ENCODE measurements around the gene TMEM250.
"Not testable (repeated sequence)": the region's sequence is repeated elsewhere in the genome, so short reads cannot be mapped to it uniquely, and the experiment has no call there.

TMEM250 gene

DNA sequence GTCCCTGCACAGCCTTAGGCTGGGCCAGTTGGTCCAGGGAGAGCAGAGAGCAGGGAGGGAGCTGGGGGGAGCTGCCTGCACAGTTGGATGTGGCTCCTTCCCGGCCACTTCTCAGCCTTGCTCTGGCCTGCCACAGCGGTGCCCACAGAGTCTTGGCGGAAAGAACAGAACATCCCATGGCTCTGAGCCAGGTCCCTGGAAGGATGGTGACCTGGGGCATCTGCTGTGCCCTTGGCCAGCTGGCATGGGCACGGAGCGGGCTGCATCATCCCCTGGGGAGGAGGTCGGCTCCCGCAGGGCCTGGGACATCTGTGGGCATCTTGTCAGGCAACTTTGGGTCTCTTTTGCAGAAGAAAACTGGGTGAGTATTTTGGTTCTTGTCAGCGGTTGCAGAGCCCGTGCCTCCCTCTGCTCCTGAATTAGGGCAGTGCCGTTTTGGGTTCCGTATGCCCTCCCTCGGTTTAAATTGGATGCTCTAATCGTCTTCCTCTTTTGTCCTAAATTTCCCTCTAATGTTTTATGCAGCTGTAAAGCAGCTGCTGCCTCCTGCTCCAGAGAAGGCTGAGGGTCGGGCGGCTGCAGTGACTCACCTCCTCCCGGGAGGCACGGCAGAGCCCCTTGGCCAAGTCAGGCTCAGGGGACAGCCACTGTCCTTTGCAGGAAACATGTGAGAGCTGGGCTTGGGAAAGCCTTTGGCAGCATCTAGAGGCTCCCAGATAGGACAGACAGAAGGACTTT lies 13.1 kb downstream of the TMEM250 start:
- no peak overlapping the region for H3K4me3 ChIP-seq (ENCODE audit: low read depth, low read length)
- TF ChIP-seq, protein P1, sequence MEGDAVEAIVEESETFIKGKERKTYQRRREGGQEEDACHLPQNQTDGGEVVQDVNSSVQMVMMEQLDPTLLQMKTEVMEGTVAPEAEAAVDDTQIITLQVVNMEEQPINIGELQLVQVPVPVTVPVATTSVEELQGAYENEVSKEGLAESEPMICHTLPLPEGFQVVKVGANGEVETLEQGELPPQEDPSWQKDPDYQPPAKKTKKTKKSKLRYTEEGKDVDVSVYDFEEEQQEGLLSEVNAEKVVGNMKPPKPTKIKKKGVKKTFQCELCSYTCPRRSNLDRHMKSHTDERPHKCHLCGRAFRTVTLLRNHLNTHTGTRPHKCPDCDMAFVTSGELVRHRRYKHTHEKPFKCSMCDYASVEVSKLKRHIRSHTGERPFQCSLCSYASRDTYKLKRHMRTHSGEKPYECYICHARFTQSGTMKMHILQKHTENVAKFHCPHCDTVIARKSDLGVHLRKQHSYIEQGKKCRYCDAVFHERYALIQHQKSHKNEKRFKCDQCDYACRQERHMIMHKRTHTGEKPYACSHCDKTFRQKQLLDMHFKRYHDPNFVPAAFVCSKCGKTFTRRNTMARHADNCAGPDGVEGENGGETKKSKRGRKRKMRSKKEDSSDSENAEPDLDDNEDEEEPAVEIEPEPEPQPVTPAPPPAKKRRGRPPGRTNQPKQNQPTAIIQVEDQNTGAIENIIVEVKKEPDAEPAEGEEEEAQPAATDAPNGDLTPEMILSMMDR (IDR thresholded peaks at IDR 0.05; ENCODE audit: borderline replicate concordance, insufficient read depth, low read depth, low read length) = no peak

DNA sequence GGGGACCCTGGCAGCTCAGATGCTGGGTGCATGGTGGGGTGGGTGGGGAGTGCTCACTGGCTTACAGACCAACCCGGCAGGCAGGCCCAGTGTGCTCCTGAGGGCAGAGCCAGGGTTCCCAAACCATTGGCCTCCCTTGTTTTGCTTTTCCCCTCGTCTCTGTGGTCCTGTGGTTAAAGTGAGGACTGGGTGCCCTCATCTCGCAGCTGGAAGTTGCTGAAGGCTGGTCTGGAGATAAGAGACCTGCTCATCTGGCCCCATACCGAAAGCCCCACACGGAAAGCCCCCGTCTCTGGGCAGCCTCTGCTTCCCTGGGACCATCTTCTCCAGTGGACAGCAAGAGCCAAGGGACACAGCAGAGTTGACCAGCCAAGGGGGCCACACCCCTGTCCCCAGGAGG lies 13.8 kb downstream of the TMEM250 start:
- TF ChIP-seq, protein P1 (IDR thresholded peaks at IDR 0.05; ENCODE audit: borderline replicate concordance, insufficient read depth, low read depth, low read length) = no peak
- no peak overlapping the region for H3K4me3 ChIP-seq (ENCODE audit: low read depth, low read length)

DNA sequence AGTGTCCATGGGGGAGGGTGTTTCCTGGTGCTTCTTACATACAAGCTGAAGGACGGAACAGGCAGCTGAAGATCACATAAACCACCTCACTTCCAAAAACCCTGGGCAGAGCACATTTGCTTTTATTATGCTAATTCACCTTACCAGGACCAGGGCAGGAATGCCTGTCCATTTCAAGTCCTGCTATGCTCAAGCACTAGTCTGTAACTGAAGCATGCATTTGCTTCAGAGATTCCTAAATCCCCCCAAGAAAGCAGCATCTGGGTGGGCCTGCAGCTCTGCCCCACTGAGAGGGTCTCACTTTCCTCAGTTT lies 14.2 kb downstream of the TMEM250 start:
- TF ChIP-seq, protein P1 (IDR thresholded peaks at IDR 0.05; ENCODE audit: borderline replicate concordance, insufficient read depth, low read depth, low read length) = no peak
- no peak overlapping the region for H3K4me3 ChIP-seq (ENCODE audit: low read depth, low read length)

DNA sequence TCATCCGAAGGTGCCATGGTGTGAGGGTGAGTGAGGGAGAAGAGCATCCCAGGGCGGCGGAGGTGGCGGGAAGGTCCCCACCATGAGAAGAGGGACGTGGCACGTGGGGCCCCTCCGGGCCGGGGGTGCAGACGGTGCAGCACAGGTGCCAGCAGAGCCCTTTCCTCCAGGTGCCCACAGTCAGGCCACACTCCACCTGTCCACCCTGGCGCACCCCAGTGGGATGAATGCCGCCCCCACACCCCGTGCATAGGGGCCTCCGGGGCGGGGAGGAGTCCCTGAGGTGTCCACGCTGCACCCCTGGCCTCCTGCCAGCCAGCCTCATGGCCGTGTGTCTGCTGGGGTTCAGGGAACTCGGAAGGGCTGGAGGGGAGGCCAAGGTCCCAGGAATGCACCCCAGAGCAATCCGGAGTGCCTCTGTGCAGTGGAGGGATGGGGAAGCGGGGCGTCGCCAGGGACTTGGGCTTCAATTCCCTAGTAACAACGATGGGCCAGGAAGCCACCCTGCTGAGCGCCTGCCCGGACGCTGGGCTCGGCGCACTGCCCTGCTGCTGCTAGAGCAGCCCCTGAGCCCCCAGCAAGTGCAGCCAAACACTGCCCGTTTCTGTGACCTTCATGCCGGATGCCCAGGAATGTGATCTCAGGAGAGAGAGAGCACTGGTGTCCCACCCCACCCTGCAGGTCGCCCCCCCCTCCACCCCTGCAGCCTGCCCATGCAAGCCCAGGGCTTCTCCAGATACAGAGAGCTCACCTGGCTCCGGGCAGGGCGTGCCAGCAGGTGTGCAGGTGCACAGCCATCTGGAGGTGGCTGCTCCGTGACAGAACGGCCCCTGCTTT lies 14.8 kb downstream of the TMEM250 start:
- TF ChIP-seq, protein P1 (IDR thresholded peaks at IDR 0.05; ENCODE audit: borderline replicate concordance, insufficient read depth, low read depth, low read length) = no peak
- no peak overlapping the region for H3K4me3 ChIP-seq (ENCODE audit: low read depth, low read length)

DNA sequence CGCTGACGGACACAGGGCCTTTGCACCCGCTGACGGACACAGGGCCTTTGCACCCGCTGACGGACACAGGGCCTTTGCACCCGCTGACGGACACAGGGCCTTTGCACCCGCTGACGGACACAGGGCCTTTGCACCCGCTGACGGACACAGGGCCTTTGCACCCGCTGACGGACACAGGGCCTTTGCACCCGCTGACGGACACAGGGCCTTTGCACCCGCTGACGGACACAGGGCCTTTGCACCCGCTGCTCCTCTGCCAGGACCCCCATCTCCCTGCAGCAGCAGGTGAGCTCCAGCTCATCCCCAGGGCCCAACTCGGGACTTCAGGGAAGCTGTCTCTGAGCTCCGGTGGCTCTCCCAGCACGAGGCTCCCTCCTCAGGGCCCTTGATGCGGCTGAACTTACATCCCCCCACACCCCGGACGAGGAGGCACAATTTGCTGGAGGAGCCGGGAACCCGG lies 17.0 kb downstream of the TMEM250 start:
- not testable (repeated sequence) for H3K4me3 ChIP-seq (ENCODE audit: low read depth, low read length)

DNA sequence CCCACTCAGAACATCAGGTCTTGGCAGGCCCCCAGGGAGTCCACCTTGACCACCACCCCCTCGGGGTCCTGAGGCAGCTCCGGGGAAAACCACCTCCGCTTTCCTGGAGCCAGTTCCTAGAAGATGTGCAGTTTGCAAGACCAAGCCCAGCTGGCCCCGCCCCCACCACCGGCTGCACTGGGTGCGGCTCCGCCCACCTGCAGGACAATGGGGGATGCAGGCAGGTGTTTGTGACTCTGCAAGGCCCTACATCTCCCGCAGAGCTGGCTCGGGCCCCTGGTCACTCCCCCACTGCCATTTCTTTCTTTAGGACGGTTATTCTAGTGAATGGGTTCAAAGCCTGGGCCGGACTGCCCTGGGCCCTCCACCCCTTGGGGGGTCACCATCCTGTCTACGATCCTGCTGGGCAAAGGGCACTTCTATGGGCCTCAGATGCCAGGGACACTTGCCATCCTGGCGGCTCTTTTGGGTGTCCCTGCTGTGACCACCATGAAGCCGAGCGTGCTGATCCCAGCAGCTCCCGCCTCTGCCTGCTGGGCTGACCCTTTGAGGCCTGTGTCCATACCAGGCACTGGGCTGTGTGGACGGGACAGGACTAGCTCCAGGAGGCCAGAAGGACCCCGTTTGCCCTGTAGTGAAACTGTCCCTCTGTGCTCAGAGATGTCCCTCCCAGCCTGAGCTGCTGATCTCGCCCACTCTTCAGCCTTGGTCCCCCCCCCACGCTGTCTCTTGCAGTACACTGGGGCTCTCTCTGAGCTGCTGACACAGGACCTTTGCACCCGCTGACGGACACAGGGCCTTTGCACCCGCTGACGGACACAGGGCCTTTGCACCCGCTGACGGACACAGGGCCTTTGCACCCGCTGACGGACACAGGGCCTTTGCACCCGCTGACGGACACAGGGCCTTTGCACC lies 17.7 kb downstream of the TMEM250 start:
- TF ChIP-seq, protein P1 (IDR thresholded peaks at IDR 0.05; ENCODE audit: borderline replicate concordance, insufficient read depth, low read depth, low read length) = no peak
- no peak overlapping the region for H3K4me3 ChIP-seq (ENCODE audit: low read depth, low read length)

DNA sequence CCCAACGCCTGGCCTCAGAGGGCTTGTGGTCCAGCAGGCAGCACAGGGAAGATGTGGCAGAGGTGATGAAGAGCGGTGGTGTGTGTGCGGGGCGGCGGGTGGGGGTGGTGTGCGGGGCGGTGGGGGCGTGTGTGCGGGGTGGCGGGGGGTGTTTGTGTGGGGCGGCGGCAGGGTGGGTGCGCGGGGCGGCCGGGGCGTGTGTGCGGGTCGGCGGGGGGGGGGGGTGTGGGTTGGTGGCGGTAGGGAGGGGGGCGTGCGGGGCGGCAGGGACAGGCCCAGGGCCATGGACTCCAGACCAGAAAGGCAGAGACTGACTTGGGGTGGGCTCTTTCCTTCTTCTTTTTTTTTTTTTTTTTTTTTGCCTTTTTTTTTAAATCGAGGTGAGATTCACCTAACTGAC lies 19.1 kb downstream of the TMEM250 start:
- TF ChIP-seq, protein P1 (IDR thresholded peaks at IDR 0.05; ENCODE audit: borderline replicate concordance, insufficient read depth, low read depth, low read length) = no peak
- no peak overlapping the region for H3K4me3 ChIP-seq (ENCODE audit: low read depth, low read length)
